Suprapubic skin (tissue), 4 donors: ENCODE results near the gene TMEM127. TPM values are rescaled to one million over a fixed set of nuclear protein-coding genes. Genes with fewer than 3 reads are reported as not detected.
A peak's percentile ranks its signal among the peaks of the same experiment; 100 is the strongest.

Experiments
- DNase-seq, 2 donors: peaks; one replicate each; pipeline ENCODE4 v3.0.0-alpha.2; 2019; ENCODE audit warnings: low spot score in 2 of 2
- H3K27ac ChIP-seq: fragments of 200-600 bp; sonication (generic); one replicate; pipeline ENCODE4 v1.5.1; 2019
- H3K27me3 ChIP-seq: fragments of 200-600 bp; sonication (generic); one replicate; pipeline ENCODE4 v1.5.1; 2019
- H3K36me3 ChIP-seq: fragments of 200-600 bp; sonication (generic); one replicate; pipeline ENCODE4 v1.5.1; 2019
- H3K4me1 ChIP-seq: fragments of 200-600 bp; sonication (generic); one replicate; pipeline ENCODE4 v1.5.1; 2019
- H3K4me3 ChIP-seq: fragments of 200-600 bp; sonication (generic); one replicate; pipeline ENCODE4 v1.5.1; 2019; ENCODE audit warnings: mild to moderate bottlenecking
- H3K9me3 ChIP-seq: fragments of 200-600 bp; sonication (generic); one replicate; pipeline ENCODE4 v1.5.1; 2019
- EP300 ChIP-seq: sonication (generic); formaldehyde crosslinking; IDR thresholded peaks from one replicate; pipeline ENCODE4 v1.6.1; 2017; ENCODE audit warnings: antibody characterized with exemption
- POLR2A ChIP-seq, 2 donors: fragments of 450-650 bp; IDR thresholded peaks; one replicate each; pipeline ENCODE4 v1.6.1; 2017; ENCODE audit warnings: antibody characterized with exemption in 2 of 2, mild to moderate bottlenecking in 2 of 2, moderate library complexity in 2 of 2
- POLR2AphosphoS5 ChIP-seq, 3 donors: sonication (generic); formaldehyde crosslinking; IDR thresholded peaks; one replicate each; pipeline ENCODE4 v1.6.1; 2017; ENCODE audit warnings: antibody characterized with exemption in 3 of 3
- WGBS: methylation state at CpG from one replicate; pipeline ENCODE4 v1.1.5; 2018; 5-methylcytosine and 5-hydroxymethylcytosine counted together
- total RNA-seq, 4 donors: library from RNA; depleted of rRNA; stranded (reverse); fragments of >200 nt; gene quantifications; one replicate each; pipeline ENCODE4 v1.1.0, GENCODE V29; 2016
- TF ChIP-seq, protein P1 (sequence below), 2 donors: fragments of 200-600 bp in 1 of 2; fragments of 450-650 bp in 1 of 2; sonication (generic) in 1 of 2; IDR thresholded peaks; one replicate each; pipeline ENCODE4 v1.5.1; 2016 to 2019; ENCODE audit warnings: antibody characterized with exemption in 2 of 2, mild to moderate bottlenecking in 1 of 2, moderate library complexity in 1 of 2

The TMEM127 gene
- total RNA-seq, 4 donors from 2014 or later = 39.3 to 66.5 (median 53.9) TPM

DNA sequence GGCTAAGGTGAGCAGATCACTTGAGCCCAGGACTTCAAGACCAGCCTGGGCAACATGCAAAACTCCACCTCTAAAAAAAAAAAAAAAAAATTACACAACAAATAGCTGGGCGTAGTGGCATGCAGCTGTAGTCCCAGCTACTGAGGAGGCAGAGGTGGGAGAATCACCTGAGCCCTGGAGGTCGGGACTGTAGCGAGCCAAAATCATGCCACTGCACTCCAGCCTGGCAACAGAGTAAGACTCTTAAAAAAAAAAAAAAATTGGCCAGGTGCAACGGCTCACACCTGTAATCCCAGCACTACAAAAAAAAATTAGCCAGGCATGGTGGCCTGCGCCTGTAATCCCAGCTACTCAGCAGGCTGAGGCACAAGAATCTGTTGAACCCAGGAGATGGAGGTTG lies 64.5 kb downstream of the TMEM127 start:
- H3K9me3 ChIP-seq = no peaks in the 10 kb centered on the region
- no peaks in the 10 kb centered on the region for H3K27me3 ChIP-seq
- no peak for TF ChIP-seq POLR2AphosphoS5 (IDR thresholded peaks at IDR 0.05)
- TF ChIP-seq EP300 = no peak
- H3K4me3 ChIP-seq = no peak overlapping the region
- DNase-seq = no peak
- WGBS = 46% methylated on average over 5 of the region's 5 CpGs
- H3K4me1 ChIP-seq = peaks cover 66% of the 10 kb centered on the region
- no peaks in the 10 kb centered on the region for H3K36me3 ChIP-seq
- peak overlapping the region; percentile 40 for H3K27ac ChIP-seq

DNA sequence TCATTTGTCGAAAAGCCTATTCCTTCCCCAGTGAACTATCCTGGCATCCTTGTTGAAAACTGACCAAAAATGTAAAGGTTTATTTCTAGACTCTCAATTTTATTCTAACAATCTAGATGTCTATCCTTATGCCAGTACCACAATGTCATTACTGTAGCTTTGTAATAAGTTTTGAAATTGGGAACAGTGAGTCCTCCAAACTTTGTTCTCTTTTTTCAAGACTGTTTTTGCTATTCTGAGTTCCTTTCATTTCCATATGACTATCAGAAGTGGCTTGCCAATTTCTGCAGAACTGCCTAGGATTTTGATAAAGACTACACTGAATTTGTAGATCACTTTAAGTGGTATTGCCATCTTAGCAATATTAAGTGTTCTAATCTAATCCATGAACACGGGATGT lies 66.9 kb downstream of the TMEM127 start:
- Histone ChIP-seq H3K27me3 (no peaks in the 10 kb centered on the region), H3K36me3 (peaks cover 15% of the 10 kb centered on the region), H3K4me1 (peaks cover 46% of the 10 kb centered on the region), H3K27ac (no peak overlapping the region), H3K4me3 (no peak overlapping the region), H3K9me3 (no peaks in the 10 kb centered on the region)
- DNase-seq = no peak
- TF ChIP-seq POLR2AphosphoS5 (IDR thresholded peaks at IDR 0.05) (no peak), POLR2A (IDR thresholded peaks at IDR 0.05) (no peak), EP300 (no peak)
- TF ChIP-seq, protein P1, sequence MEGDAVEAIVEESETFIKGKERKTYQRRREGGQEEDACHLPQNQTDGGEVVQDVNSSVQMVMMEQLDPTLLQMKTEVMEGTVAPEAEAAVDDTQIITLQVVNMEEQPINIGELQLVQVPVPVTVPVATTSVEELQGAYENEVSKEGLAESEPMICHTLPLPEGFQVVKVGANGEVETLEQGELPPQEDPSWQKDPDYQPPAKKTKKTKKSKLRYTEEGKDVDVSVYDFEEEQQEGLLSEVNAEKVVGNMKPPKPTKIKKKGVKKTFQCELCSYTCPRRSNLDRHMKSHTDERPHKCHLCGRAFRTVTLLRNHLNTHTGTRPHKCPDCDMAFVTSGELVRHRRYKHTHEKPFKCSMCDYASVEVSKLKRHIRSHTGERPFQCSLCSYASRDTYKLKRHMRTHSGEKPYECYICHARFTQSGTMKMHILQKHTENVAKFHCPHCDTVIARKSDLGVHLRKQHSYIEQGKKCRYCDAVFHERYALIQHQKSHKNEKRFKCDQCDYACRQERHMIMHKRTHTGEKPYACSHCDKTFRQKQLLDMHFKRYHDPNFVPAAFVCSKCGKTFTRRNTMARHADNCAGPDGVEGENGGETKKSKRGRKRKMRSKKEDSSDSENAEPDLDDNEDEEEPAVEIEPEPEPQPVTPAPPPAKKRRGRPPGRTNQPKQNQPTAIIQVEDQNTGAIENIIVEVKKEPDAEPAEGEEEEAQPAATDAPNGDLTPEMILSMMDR (IDR thresholded peaks at IDR 0.05) = no peak
- 77% methylated on average over 2 of the region's 2 CpGs for WGBS

Other genes with a start within 250 kb of the TMEM127 start
- 1 to 10 TPM; 1.5 to 2.9 (median 2.0) TPM for gene GPAT2, start 231.1 kb downstream of the TMEM127 start, total RNA-seq
- 1 to 10 TPM in 2 of 4 donors, under 1 TPM in 2; 0.93 to 3.6 (median 1.2) TPM for gene ADRA2B, start 149.4 kb downstream of the TMEM127 start, total RNA-seq
- 1 to 10 TPM in 1 of 4 donors, under 1 TPM in 1, not detected in 2; 0.87 to 1.7 TPM for gene ASTL, start 127.5 kb downstream of the TMEM127 start, total RNA-seq
- gene DUSP2, start 120.6 kb downstream of the TMEM127 start, total RNA-seq = 100 to 1,000 TPM in 1 of 4 donors, 10 to 100 TPM in 3; 26.0 to 124 (median 74.1) TPM
- gene STARD7, start 57.2 kb downstream of the TMEM127 start, total RNA-seq = 10 to 100 TPM; 69.4 to 92.4 (median 76.8) TPM
- 100 to 1,000 TPM; 107 to 143 (median 110) TPM for gene CIAO1, start 228 bp upstream of the TMEM127 start, total RNA-seq
- 100 to 1,000 TPM in 3 of 4 donors, 10 to 100 TPM in 1; 75.8 to 150 (median 110) TPM for gene SNRNP200, start 39.5 kb upstream of the TMEM127 start, total RNA-seq
- gene ITPRIPL1, start 59.3 kb upstream of the TMEM127 start, total RNA-seq = 1 to 10 TPM in 3 of 4 donors, under 1 TPM in 1; 0.86 to 2.6 (median 2.2) TPM
- 1 to 10 TPM; 1.7 to 3.9 (median 2.6) TPM for gene NCAPH, start 69.8 kb upstream of the TMEM127 start, total RNA-seq
- gene NEURL3, start 239.4 kb upstream of the TMEM127 start, total RNA-seq = 1 to 10 TPM in 3 of 4 donors, under 1 TPM in 1; 0.52 to 2.6 (median 1.5) TPM